ENCODE data around the gene CBL.

CBL gene

DNA sequence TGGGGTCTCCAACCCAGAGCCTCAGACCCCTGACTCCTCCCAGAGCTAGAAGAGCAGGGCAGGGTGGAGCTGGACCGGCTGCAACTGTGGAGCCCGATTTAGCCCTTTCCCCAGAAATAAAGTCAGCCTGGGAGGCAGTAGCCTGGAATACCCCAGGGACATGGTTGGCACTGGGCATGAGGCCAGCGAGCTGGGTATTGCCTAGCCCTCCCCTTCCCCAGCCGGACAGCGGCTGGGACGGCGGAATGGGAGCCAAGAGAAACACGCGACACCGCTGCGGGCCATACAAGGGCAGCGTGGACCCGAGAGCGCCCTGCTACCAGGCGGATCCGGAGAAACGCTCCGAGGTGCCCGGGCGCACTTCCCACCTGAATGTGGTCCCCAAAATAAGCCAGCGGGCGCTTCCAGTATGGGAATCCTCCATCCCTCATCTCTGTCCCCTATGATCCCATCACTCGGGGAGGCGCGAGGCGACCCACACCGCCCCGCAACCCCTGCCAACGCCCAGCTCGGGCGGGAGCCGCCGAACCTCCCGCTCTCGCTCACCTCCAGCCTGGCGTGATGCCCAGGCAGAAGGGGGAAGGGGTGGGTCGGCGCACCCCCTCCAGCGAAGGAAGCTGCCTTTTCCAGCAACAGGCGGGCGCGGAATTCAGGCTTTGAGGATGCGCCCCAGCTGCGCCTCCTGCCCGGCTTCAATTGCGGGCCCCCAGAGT, 110.0 kb downstream of the CBL start:
- TF ChIP-seq, protein P1, sequence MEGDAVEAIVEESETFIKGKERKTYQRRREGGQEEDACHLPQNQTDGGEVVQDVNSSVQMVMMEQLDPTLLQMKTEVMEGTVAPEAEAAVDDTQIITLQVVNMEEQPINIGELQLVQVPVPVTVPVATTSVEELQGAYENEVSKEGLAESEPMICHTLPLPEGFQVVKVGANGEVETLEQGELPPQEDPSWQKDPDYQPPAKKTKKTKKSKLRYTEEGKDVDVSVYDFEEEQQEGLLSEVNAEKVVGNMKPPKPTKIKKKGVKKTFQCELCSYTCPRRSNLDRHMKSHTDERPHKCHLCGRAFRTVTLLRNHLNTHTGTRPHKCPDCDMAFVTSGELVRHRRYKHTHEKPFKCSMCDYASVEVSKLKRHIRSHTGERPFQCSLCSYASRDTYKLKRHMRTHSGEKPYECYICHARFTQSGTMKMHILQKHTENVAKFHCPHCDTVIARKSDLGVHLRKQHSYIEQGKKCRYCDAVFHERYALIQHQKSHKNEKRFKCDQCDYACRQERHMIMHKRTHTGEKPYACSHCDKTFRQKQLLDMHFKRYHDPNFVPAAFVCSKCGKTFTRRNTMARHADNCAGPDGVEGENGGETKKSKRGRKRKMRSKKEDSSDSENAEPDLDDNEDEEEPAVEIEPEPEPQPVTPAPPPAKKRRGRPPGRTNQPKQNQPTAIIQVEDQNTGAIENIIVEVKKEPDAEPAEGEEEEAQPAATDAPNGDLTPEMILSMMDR (conservative IDR thresholded peaks at IDR 0.05; ENCODE audit: low read depth, low read length) = no peak
- DNase-seq (ENCODE audit: low read depth) = no peak
- H3K4me3 ChIP-seq (ENCODE audit: low read depth, low read length) = peak overlapping the region; percentile 59

GRCh38 chr11:119316729-119317591, 110.8 kb downstream of the CBL start, which contains the start of gene MCAM:
Gene MCAM (minus strand): TSS chr11:119317130. CDS start chr11:119317101, 29 bp downstream.
- TF ChIP-seq, protein P1 (conservative IDR thresholded peaks at IDR 0.05; ENCODE audit: low read depth, low read length) = no peak
- DNase-seq (ENCODE audit: low read depth) = peak; percentile 41
- peak within 1 kb of the TSS; percentile 59 for H3K4me3 ChIP-seq (ENCODE audit: low read depth, low read length)

GRCh38 chr11:119317592-119318239, 111.6 kb downstream of the CBL start:
- DNase-seq (ENCODE audit: low read depth) = no peak
- TF ChIP-seq, protein P1 (conservative IDR thresholded peaks at IDR 0.05; ENCODE audit: low read depth, low read length) = no peak
- H3K4me3 ChIP-seq (ENCODE audit: low read depth, low read length) = no peak overlapping the region

- DNase-seq (ENCODE audit: low read depth) = peak; percentile 71
- TF ChIP-seq, protein P1 (conservative IDR thresholded peaks at IDR 0.05; ENCODE audit: low read depth, low read length) = no peak
- no peak overlapping the region for H3K4me3 ChIP-seq (ENCODE audit: low read depth, low read length)
Measured at GRCh38 chr11:119318240-119319135, 112.3 kb downstream of the CBL start.

GRCh38 chr11:119319136-119319699, 113.1 kb downstream of the CBL start:
- H3K4me3 ChIP-seq (ENCODE audit: low read depth, low read length) = no peak overlapping the region
- no peak for DNase-seq (ENCODE audit: low read depth)
- TF ChIP-seq, protein P1 (conservative IDR thresholded peaks at IDR 0.05; ENCODE audit: low read depth, low read length) = no peak
